HG03571 (cell line): Measurements from ENCODE around the gene PPFIA1.
"Not testable (repeated sequence)": the region's sequence is repeated elsewhere in the genome, so short reads cannot be mapped to it uniquely, and the experiment has no call there.

Experiments
- ATAC-seq: cut with Tn5 transposase; IDR thresholded peaks from one replicate; pipeline ENCODE4 v1.9.1; 2021; ENCODE audit not compliant: unreplicated experiment

The PPFIA1 gene

DNA sequence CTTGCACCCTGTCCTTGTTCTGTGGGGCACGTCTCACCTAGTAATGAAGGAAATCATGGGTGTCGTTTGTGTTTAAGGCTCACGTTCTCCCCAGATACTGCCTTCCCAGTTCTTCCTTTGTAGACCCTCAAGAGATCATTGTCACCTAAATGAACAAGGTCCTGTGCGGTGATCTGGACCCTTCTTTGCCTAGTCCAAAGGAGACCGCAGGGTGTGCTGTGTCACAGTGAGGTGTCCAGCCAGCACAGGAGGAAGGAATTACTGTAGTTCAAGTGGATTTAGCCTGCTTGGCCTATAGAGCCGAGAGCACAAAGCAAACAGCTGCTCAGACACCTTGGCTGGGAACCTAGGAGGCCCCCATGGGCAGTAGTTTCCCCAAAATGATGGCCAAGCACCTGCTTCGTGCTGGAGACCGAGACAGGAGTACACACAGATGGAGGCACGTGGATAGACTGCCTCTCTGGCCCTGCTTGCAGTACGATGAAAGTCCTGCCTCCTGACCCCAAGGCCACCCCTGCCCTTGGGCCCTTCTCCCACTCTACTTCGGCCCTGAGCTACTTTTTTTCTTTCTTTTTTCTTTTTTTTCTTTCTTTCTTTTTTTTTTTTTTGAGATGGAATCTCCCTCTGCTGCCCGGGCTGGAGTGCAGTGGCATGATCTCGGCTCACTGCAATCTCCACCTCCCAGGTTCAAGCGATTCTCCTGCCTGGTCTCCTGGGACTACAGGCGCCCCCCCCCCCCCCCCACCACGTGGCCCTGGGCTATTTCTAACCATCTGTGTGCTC lies 19.4 kb upstream of the PPFIA1 start:
- no peak for ATAC-seq

DNA sequence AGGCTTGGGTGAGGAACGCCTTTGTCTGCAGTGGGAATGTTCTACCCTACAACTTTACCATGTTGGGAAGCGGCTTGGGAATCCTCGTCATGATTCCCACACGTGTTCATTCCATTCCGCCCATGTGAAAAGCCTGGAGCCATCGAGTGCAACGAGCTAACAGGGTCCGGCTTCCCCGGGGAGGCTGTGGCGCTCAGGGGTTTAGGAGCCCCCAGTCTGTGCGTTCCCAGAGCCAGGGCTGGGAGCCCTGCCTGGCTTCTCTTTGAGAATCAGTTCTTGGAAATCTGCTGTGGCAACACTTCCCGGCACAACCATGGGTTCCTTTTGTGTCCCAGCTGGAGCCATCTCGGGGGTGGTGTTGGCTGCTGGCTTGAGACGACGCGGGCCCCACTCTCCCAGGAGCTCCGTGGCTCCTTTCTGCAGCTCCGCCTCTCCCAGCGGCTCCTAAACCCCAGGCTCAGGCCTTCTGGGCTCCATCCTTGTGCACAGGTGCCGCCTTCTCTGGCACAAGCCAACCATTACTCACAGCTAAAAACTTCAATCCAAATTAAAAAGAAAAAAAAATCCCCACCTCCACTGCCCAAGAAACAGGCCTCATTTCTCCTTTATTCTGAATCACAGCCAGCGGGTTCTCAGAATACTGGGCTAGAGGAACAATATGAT lies 18.7 kb upstream of the PPFIA1 start:
- ATAC-seq: no peak

GRCh38 chr11:70252844-70253243 lies 17.6 kb upstream of the PPFIA1 start:
- ATAC-seq: peak; percentile 71

DNA sequence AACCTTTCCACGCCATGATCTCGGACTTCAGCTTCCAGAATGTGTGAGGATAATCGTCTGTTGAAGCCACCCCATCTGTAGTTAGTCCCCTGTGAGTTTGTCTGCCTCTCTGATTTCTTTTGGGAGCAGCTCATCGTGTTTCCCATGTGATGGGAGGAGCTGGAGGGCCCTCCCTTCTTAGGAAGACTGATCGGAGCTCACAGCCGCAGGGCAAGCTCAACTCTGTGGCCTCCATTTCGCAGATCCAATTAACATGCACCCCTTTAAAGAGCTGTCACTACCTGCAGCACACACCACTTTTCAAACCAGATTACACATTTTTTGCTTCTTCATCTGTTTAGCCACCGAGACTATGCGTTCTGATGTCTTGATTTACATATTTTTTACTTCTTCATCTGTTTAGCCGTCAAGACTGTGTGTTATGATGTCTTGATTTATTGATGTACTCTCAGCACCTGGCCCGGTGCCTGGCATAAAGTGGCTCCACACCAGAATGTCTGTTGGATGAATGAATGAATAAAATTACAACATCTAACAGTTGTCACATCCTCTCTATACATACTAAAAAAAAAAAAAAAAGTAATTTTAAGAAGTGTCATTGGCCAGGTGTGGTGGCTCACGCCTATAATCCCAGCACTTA lies 14.9 kb upstream of the PPFIA1 start:
- ATAC-seq: no peak

DNA sequence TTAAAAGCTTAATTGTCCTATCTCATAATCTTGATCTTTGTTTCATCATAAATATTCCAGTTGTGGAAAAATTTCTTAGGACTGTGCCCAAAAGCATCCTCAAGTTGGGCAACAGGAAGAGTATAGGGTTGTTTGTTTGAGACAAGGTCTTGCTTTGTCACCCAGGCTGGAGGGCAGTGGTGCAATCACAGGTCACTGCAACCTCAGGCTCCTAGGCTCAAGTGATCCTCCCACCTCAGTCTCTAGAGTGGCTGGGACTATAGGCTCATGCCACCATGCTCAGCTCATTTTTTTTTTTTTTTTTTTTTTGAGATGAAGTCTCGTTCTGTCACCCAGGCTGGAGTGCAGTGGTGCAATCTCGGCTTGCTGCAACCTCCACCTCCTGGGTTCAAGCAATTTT lies 11.4 kb upstream of the PPFIA1 start:
- ATAC-seq: not testable (repeated sequence)

- no peak for ATAC-seq
Observed at GRCh38 chr11:70262951-70263350, 7.5 kb upstream of the PPFIA1 start.

DNA sequence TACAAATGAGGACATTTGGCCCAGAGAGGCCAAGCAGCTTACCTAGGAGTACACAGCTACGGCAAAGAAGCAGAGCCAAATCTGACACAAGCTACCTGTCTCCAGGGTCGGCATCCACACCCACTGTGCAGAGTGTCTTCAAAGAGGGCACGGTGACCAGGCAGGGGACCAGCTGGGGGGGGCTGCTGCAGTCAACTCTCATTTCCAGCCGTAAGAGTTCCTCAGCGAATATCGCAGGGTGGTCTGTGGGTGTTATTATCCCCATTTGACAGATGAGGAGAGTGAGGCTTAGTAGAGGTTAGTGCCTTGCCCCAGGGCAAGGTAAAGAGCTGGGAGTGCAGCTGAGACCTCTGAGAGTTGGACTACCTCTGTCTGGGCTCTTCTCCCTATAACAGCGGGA lies 7.1 kb upstream of the PPFIA1 start:
- no peak for ATAC-seq

DNA sequence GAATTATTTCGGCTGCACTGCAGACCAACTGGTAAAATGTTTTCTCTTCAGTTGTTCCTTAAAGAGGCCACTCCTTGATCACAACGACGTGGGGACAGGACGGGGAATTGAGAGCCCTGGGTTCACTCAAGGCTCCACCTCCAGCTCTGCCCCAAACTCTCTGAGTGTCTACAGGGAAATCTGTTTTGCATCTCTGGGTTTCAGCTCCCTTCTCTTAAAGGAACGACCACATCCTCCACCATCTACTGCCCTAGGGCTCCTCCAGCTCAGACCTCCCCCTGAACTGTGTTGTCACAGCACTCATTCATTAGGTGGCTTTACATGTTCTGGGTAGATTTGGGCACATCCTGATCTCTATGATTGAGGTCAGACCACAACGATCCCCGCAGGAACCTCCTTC lies 5.1 kb upstream of the PPFIA1 start:
- ATAC-seq: no peak

GRCh38 chr11:70267405-70267950 lies 3.0 kb upstream of the PPFIA1 start:
- no peak for ATAC-seq

DNA sequence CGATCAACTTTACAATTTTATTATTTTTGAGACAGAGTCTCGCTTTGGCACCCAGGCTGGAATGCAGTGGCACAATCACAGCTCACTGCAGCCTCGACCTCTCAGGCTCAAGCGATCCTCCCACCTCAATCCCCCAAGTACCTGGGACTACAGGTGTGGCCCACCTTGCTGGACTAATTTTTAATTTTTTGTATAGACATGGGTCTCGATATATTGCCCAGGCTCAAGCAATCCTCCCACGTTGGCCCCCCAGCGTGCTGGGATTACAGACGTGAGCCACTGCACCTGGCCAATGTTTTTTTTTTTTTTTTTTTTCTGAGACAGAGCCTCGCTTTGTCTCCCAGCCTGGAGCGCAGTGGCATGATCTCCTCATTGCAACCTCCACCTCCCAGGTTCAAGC lies 2.0 kb upstream of the PPFIA1 start:
- no peak for ATAC-seq

DNA sequence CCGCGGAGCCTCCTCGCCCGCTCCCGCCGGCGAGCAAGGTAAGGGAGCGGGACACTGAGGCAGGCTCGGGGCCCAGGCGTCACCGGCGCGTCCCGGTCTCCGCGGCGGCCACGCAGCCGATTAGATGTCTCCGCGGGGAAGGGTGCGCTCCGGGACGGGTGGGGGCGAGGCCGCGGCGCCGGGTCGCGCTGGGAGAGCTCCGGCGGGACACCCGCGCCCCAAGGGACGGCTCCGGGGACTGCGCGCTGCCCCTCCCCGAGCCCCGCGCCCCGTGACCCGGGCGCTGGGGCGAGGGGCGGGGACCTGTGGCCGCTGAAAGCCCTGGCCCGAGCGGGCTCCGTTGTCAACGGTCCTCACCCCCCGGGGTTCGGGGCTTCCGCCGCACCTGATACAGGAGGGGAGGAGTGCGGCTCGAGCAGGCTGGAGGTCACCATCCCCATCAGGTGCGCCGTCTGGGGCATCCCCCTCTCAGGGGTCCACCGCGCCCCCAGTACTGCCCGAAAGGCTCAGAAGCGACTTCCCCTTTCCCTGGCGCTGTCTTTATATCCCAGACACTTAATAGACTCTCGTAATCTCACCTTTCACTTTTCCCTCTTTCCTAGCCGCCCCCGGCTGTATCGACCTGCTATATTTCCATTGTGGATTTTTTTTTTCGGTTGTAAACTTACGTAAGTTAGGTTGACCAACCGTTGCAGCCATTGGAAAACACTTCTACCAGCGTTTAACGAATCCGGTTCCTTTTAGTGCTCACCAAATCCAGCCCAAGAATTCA lies 573 bp downstream of the PPFIA1 start:
- peak; percentile 38 for ATAC-seq

- ATAC-seq: no peak
Observed at GRCh38 chr11:70271649-70271953, 1.1 kb downstream of the PPFIA1 start.

DNA sequence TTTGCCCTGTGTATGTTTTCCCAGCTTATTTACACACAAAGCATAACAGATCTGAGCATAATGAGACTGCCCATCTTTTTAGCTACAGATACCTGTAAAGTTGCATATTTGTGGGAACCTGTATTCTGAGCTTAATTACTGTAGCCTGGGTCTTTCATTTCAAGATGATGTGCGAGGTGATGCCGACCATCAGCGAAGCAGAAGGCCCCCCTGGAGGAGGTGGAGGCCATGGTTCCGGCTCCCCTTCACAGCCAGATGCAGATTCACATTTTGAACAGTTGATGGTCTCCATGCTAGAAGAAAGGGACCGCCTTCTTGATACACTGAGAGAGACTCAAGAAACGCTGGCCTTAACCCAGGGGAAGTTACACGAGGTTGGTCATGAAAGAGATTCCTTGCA lies 1.5 kb downstream of the PPFIA1 start:
- ATAC-seq: no peak

DNA sequence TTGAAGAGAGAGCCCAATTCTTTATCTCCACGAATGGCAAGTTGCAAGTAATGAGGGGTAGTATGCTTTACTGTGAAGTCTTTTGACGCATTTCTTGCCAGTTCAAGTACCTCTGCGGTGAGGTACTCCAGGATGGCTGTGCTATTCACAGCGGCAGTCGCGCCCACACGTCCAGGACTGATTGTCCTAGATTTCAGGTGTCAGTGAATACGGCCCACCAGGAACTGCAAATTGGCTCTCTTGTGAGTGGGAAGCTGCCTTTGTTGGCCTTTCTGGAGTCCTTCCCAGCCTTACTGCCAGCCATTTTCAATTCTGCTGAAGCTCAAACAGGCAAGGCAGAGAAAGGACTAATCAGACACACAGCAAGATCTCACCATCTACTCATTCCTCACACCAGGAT lies 8.5 kb downstream of the PPFIA1 start:
- ATAC-seq: no peak

DNA sequence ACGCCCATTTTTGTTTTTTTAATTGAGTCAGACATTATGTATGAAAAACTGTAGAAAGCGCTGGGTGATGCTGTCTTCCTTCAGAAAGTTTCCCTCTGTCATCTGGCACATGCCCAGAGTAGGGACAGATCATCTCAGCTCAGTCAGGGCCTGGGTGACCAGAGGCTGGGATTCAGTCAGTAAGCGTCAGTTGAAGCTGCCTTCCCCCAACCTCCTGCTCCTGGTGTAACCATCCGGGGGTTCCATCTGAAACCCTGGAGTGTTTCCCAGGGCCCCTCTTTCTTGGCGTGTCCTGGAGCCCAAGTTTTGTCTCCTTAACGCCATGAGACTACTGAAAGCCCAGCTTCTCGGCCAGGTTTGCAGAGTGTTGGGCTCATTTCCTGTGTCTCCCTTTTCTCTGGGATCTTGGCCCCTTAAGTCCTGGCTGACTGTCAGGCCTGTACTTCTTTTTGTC lies 10.7 kb downstream of the PPFIA1 start:
- ATAC-seq: no peak

- ATAC-seq: no peak
Observed at GRCh38 chr11:70282012-70282411, 11.5 kb downstream of the PPFIA1 start.

DNA sequence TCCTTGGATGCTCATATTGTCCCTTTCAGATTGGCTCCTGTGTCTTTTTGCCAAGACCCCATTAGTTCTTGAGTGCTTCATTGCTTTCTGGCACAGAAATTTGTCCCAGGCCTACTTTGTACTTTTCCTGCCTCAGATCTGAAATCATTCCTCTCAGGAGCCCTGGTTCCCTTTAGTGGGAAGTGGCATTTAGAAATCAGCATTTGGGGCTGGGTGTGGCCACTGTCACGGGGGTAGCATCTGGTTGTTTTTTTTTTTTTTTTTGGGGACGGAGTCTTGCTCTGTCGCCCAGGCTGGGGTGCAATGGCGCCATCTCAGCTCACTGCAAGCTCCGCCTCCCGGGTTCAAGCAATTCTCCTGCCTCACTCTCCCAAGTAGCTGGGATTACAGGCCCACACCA lies 18.2 kb downstream of the PPFIA1 start:
- ATAC-seq: no peak

DNA sequence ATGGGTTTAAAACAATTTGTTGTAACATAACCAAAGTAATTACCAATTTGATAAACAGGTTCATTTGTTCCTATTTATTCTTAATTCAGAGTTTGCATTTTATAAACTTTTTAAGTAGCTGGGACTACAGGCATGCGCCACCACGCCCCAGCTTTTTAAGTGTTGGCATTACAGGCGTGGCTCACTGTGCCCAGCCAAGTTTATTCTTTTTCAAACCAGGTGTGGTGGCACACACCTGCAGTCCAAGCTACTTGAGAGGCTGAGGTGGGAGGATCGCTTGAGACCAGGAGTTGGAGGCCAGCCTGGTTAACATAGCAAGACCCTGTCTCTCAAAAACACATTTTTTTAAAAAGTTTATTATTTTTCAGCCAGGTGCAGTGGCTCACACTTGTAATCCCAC lies 19.1 kb downstream of the PPFIA1 start:
- no peak for ATAC-seq

DNA sequence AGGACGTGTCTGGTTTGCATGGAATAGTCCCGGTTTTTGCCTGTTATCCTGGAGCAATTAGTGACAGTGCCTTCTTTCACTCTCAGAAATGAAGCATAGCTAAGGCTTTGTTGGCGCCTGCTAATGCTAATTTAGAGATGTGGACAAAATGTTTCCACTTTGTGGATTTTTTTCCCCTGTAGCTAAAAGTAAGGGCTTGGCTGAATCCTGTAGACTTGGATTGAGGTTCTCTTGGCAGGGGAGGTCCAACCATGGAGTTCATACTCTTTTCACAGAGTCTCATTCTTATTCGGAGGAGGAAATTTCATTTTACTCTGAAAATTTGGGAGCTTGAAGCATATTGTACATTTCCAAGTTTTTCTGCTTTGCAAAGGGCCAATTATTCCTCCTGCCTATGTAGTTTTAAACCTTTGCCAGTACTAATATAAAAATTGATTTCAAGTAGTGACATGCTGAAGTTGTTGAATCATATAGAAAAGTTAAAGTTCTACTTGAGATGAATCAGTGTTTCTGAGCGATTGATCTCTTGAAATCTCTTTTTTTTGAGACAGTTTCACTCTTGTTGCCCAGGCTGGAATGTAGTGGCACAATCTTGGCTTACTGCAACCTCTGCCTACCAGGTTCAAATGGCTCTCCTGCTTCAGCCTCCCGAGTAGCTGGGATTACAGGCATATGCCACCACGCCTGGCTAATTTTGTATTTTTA lies 20.0 kb downstream of the PPFIA1 start:
- no peak for ATAC-seq

GRCh38 chr11:70292166-70292565 lies 21.7 kb downstream of the PPFIA1 start:
- ATAC-seq: no peak

DNA sequence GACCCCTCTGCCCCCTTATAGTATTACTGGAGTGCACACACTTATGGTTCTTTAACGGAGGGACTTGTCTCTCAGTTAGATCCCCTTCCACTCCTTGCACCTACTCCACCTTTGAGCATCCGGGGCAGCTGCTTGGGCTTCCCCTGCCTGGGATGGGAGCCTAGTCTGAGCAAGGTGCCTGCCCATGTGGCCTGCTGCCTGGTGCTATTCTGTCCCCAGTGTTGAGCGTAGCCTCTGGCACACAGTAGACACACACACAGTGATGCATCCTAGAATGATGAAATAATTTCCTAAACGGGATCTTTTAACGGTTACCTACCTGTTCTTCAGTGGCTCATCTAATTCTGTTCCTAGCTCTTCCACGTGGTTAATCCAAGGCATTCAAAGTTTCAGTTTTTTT lies 22.4 kb downstream of the PPFIA1 start:
- ATAC-seq: no peak
